ENCODE measurements around the gene SWI5.

The SWI5 gene

DNA sequence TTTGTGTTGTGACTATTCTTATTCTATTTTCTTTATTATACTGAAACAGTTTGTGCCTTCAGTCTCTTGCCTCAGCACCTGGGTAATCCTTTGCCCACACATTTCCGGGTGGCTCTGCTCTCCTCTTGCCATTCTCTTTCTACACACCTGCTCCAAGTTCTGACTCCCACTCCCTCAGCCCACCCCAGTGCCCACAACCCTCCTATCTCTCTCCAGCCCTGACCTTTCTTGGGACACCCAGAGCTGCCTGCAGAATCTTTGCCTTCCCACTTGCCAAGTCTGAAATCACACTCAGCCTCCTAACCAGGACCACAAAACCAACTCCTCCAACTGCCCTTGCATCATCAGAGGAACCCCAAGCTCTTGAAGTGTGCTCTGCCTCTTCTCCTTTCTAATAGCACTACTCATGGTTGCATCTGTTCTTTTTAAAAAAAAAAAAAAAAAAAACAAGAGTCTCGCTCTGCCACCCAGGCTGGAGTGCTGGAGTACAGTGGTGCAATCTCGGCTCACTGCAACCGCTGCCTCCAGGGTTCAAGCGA lies 4.1 kb downstream of the SWI5 start:
- no peak for DNase-seq

DNA sequence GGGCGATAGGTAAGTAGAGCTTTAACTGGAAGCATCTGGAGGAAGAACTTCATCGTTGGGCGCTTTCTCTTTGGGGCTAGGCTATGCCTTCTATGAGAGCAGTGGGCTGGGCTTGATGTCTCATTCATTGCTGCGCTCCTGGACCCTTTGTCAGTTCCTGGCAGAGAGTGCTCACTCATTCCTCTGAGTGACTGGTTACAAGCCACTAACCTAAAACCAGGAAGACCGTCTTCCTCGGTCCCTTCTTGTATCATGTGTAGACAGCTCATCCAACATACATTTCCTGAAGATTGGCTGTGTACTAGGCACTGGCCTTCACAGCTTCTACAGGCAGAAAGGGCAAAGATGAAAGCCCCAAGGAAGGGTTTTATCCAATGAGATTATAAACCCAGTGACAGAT lies 6.4 kb downstream of the SWI5 start:
- no peak for DNase-seq

DNA sequence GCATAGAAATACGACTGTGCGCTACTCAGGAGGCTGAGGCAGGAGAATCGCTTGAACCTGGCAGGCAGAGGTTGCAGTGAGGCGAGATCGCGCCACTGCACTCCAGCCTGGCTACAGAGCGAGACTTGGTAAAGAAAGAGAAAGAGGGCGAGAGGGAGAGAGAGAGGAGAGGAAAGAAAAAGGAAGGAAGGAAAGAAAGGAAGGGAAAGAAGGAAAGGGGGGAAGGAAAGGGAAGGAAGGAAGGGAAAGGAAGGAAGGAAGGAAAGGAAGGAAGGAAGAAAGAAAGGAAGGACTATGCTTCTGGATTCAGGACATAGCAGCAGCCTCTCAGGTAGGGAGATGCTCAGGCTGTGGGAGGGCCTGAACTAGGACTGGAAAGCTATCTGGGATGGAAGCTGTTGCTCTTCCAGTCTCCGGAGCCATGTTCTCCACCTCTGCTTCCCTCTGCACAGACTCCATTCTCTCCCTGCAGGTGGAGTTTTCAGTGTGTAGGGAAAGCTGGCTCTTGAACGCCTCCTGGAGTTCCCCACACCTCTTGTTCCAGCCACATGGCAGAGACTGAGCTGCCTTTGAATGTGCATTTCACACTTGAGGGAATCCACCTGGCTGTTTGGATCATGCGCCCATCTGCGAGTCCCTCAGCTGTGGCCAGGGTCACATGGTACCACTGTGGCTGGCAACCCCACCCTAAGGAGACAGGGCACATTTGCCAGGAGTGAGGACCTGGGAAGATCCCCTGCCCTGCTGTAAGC lies 9.1 kb downstream of the SWI5 start:
- DNase-seq: no peak

DNA sequence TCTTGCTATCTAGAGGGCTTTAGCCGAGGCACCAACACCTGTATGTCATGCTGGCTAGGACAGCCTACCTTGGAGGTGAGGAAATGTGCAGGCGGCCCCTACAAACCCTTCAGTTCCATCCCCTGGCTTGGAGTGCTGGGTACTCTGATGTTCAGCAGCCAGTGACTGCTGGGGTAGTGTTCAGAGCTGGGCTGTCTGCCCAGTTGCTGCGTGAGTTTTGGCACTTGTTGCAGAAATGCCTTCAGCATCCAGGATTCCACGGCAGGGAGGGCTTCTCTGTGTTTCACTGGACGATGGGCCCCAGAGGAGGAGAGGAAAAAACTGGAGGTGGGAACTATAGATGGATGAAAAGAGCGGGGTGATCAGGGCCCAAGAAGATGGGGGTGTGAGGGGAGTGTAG lies 10.4 kb downstream of the SWI5 start:
- no peak for DNase-seq

DNA sequence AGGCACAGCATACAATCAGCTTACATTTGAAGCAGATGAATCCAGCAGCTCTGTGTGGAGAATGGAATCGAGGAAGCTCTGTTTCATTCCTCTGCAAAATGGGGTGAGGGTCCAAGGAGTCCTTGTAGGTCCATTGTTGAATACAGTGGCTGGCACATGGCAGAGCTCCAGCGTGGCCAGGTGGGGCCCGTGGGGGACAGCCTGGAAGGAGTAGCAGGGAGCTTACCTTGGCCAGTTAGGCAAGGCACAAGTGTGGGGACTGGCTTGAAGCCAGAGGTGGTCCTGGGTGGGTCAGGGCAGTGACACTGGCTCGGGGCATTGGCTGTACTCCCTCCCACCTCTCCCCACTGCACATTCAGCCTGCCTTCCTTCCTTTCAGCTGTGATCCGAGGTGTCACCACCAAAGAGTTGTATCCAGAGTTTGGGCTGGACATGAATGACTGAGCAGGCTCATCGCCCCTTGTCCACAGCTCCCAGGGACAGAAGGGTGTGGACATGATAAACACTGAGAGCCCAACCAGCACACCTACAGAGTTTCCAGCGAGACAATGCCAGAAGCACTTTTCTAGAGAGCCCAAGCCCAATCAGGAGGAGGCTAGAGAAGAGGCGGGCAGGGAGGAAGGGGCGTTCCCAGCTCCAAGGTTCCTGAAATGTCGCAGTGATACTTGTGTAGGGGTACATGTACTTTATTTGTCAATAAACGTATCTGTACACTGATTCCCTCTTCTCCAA lies 12.4 kb downstream of the SWI5 start:
- no peak for DNase-seq

DNA sequence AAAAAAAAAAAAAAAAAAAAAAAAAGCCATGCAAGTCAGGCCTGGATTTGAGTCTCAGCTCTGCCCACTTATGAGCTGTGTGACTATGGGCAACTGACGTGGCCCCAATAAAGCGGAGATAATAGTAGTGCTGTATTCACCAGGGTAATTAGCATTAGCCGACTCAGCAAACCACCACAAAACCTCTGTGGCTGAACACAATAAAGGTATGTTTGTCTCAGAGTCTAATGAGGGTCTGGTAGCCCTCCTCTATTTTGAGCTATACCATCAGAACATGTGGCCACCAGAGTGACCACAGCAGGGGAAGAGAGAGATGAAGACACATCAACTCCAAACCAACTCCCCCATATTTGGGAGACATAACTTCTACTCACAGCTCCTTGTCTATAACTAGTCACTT lies 15.9 kb downstream of the SWI5 start:
- DNase-seq: no peak

DNA sequence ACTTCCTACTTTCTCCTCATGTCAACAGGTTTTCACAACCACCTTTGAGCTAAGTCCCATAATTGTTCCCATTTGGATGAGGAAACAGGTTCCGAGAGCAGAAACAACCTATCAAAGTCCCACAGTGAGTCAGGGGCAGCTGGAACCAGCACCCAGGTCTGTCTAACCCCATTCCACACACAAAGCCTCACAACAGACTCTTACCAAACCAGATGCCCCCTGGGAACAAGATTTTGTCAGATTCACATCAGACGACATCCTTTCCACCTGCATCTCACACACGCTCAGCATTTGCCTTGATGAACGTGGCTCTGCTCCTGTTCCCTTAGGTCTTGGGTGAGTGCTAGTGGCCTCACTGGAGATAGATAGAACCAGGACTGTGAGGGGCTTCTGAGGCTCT lies 17.0 kb downstream of the SWI5 start:
- no peak for DNase-seq

DNA sequence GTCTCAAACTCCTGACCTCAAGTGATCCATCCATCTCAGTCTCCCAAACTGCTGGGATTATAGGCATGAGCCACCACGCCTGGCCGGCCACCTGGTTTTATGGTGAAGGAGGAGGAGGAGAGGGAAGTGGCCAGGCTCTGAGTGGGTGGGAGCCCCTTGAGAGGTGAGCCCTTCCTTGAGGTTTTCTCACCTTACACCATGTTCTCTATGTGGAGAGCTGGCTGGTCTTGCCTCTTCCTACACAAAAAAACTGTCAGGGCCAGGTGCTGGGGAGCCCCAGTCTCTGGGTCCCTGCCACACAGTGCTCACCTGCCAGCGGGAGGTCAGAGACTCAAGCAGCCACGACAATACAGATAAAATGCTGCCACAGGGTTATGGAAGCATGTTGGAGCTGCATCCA lies 18.1 kb downstream of the SWI5 start:
- no peak for DNase-seq

DNA sequence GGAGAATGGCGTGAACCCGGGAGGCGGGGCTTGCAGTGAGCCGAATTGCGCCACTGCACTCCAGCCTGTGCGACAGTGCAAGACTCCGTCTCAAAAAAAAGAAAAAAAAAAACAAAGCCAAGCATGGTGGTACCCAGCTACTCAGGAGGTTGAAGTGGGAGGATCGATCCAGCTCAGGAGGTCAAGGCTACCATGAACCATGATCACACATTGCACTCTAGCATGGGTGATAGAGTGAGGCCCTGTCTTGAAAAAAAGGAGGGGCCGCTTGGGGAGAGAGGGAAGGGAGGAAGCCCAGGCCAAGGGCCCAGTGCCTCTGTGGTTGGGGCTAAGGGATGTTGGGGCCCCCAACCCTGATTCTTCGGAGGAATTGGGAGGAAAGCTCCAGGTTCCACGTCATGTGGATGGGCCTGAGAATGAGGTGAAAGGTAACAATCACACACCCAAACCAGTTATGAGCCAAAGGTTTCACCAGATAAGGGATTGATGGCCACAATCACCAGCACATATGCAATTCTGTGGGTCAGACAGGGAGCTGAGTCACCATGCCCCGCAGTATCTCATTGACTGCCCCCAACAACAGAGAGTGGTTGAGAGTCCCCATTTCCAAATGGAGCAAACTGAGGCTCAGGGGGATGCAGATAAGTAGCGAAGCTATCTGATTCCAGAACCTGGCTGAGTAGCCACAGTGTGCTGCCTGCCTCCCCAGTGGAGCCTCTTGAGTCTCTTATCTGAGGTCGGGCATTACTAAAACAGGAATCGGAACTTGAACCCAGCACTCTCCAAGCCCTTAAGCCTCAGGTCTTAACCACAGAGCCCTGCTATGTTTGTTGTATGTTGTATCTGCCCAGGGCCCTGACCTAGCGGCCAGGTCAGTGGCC lies 20.5 kb downstream of the SWI5 start:
- no peak for DNase-seq

DNA sequence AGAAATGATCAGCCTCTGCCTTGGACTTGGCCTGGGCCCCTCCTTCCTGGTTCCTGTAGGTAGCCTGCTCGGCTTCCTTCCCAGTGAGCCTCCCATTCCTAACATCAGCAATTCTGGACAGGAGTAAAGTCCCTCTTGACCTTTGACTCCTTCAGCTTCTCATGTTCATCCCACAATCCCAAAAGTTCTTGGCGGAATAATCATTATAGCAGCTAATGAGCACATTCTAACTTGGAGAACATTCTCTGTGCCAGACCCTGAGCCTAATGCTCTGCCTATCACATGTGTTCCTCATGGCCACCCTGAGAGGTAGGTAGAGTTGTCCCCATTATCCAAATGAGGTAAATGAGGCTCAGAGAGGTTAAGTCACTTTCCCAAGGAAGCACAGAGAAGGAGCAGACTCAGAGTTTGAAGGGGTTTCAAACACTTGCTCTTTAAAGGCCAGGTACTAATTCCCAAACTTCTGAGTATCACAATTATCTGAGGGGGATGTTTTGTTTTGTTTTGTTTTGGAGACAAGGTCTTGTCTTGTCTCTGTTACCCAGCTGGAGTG lies 21.2 kb downstream of the SWI5 start:
- DNase-seq: no peak

DNA sequence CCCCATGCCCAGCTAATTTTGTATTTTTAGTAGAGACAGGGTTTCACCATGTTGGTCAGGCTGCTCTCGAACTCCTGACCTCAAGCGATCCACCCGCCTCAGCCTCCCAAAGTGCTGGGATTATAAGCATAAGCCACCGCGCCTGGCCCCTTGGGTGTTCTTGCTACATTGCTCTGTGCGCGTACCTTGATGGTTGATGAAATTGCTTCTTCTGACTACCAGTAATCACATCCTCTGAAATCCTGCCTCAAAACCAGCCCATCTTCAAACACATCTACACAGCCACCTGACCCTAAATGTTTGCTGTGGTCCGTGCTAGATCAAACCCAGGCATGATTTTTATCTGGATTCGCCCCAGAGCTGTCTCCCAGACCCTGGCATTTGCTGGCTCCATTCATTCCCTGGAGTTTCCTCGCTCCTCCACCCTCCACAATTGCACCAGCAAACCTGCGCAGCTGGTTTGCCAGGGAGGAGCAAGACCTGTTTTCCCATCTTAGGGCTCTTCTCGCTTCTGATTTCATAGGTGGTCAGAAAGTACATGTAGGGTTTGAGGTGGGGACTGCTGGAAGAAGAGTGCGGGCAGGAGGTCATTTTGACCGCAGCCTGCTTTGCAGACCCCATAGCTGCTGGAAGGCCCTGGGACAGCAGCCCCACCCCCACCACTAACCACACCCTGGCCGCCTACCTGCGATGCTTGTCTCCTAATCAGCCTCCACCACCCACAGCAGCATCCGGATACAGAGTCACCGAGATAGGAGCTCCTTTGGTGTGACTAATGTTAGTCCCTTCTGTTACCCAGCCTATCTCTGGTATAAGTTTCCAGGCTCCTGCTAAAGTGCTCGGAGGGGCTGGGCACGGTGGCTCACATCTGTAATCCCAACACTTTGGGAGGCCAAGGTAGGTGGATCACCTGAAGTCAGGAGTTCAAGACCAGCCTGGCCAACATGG lies 22.7 kb downstream of the SWI5 start:
- no peak for DNase-seq

DNA sequence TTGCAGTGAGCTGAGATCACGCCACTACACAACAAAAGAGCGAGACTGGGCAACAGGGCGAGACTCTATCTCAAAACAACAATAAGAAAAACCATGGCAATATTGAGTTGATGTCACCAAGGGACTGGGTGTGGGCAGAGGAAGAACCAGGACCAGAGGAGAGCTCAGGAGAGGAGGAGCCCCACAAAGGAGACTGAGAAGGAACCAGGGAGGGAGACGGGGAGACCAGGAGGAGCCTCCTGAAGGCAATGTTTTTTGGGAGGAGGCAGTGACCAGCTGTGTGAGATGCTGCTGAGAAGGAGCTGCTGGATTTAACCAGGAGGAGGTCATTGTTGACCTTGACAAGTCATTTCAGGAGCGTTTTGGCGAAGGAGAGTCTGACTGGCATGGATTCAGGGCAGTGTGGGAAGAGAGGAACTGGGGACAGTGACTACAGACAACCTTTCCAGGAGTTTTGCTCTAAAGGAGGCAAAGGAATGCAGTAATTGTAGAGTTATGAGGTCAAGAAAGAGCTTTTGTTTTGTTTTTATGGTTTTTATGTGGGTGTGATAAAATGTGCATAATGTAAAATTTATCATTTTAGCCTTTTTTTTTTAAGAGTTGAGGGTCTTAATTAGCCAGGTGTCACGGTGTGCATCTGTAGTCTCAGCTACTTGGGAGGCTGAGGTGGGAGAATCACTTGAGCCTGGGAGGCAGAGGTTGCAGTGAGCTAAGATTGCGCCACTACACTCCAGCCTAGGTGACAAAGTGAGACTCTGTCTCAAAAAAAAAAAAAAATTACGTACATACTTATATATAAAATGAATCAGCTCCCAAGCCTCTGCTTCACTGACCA lies 28.3 kb downstream of the SWI5 start:
- no peak for DNase-seq

DNA sequence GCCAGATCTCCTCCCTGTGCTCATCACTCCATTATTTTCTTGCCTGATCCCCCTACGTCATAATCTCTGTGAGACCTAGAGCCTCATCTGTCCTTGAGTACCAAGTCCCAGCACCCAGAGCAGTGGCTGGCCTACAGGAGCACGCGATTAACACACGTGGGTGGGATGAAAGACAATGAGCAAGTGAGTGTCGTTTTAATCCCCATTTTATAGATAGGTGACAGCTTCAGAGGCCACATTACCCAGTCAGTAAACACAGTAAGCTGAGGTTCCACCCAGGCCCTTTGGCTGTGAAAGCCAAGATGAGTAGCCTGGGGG lies 28.9 kb downstream of the SWI5 start:
- no peak for DNase-seq

DNA sequence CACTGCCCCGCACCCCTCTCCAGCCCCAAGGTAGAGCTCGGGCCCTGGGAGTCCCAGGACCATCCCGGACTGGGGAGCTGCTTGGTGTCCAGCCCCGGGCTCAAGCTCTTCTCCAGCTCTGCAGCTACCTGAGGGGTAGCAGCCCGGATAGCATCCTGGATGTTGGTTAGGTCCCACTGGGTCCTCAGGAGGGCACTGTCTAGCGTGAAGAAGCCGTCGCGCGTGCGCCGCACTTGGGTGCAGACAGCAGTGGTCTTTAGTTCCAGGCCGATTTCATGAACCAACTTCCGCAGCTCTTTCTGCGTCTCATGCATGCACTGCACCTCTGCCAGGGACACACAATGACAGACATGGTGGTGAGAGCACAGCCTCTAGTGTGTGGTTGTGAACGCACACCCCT lies 33.5 kb downstream of the SWI5 start:
- no peak for DNase-seq

DNA sequence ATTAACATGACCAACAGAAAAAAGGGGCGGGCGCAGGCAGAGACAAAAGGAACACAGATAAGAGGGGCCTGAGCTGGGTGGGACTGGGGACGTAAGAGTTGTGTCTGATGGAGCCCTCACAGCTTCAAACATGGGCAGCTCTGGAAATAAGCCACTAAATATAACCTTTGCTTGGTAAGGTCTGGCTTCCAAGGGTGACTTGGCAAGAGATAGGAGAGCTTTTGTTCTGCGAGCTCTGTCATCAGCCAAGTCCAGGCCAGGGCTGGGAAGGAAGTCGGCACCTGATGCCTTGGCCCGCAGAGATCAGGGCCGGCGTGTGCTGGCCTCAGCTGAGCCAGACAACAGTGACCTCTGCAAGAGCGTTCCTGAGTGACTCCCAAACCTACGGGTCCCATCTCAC lies 34.4 kb downstream of the SWI5 start:
- no peak for DNase-seq

DNA sequence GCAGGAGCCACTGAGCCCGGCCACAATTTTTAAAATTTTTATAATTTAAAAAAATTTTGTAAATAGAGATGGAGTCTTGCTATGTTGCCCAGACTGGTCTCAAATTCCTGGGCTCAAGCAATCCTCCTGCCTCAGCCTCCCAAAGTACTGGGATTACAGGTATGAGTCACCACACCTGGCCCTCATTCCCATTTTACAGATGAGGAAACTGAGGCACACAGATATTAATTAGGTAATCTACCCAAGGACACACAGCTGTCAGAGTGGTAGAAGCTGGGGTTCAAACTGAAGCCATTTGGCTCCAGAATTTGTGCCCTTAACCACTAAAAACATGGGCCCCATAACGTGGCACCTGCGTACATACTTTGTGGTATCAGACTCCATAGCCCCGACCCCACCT lies 38.6 kb downstream of the SWI5 start:
- DNase-seq: no peak

DNA sequence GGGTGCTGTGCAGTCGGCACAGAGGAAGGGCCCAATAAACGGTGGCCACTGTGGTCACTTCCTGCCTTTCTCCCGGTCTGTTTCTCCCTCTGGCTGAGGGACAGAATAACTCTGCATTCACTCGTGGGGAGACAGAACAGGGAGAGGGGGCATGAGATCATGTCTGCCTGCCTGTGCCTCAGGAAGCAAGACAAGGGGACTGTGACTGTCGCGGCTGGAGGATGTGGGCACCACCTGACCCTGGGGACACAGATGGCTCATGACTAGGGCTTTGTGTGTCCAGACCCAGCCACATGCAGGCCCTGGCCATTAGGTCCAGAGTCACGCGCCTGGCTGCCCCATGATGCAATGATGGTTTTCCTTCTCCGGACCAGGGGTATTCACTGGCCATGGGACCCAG lies 40.3 kb downstream of the SWI5 start:
- no peak for DNase-seq

DNA sequence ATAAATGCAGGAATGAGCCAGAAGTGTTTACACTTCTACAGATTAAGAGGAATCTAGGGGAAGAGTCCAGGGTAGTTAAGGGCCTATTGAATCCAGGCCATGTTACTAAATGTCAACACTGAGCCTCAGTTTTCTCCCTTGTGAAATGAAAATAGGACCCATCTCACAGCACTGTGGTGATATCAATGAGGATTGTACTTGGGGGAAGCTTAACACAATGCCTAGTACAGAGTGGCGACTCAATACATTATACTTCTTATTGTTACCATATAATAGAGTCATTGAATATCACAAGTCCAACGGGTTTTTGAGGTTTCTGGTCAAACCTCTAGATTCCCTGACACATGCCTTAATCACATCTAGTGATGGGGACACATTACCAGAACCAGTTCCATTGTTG lies 41.6 kb downstream of the SWI5 start:
- DNase-seq: no peak

DNA sequence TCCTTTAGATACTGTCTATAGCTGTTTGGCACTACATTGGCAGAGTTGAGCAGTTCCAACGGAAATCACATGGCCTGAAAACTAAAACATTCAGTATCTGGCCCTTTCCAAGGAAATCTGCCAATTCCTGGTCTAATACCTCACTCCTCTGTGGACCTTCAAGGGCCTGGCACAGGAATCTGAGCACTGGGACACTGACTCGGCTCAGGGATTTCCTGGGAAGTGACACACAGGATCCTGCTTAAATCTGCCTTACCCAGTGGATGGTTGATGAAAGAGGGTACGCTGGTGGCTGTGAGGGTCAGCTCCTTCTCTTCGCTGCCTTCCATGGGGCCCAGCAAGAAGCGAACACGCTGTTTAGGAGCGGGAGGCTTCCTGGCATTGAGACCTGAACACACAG lies 45.3 kb downstream of the SWI5 start:
- DNase-seq: no peak

DNA sequence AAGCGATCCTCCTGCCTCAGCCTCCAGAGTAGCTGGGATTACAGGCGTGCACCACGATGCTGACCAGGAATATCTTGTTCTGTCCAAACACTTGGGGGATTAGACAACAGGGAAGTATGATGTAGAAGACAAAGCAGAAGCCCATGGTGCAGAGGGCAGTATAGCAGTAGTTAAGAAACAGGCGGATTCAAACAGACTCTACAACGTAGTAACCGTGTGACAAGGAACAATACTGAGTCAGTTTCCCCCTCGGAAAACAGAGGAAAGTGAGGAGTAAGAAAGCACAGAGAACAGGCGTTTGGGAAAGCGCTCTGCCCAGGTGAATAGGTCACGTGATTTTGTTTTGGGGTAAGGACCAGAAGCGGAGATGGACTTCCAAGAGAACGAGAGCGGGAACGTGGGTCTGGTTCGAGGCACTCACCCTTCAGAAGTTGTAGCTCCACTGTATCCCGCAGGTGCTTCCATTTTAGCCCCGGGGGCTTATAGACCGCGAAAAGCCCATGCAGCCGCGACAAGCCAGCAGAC lies 45.9 kb downstream of the SWI5 start:
- no peak for DNase-seq
